ENCODE data around the gene AP3B1. TPM values are rescaled to one million over a fixed set of nuclear protein-coding genes. Genes with fewer than 3 reads are reported as not detected.
A peak's percentile ranks its signal among the peaks of the same experiment; 100 is the strongest.

The AP3B1 gene
- total RNA-seq, 2 donors from 2014 or later: 53.4 to 74.0 TPM

GRCh38 chr5:78129597-78129996 is 164.9 kb downstream of the AP3B1 start:
- Histone ChIP-seq H3K9ac (ENCODE audit: extremely low read depth, low read length, poor library complexity, severe bottlenecking) (no peak overlapping the region), H3K4me1 (ENCODE audit: control insufficient read depth, insufficient read depth, low read length) (no peaks in the 10 kb centered on the region), H3K27me3 (ENCODE audit: control insufficient read depth, insufficient read depth, low read length, poor library complexity, severe bottlenecking) (no peaks in the 10 kb centered on the region), H3K27ac (ENCODE audit: low read depth, low read length) (no peak overlapping the region), H3K9me3 (ENCODE audit: control insufficient read depth, low read length) (peaks cover 4% of the 10 kb centered on the region), H3K36me3 (ENCODE audit: control insufficient read depth, insufficient read depth, low read length) (peaks cover 14% of the 10 kb centered on the region), H3K4me3 (ENCODE audit: low read length) (no peak overlapping the region)
- Mint-ChIP-seq H3K27me3 (ENCODE audit: insufficient read depth) (no peaks in the 10 kb centered on the region), H3K27ac (no peak overlapping the region), H3K4me3 (no peak overlapping the region), H3K36me3 (ENCODE audit: low read depth) (peaks cover 17% of the 10 kb centered on the region), H3K9me3 (no peaks in the 10 kb centered on the region), H3K4me1 (no peaks in the 10 kb centered on the region)
- TF ChIP-seq CTCF (conservative IDR thresholded peaks at IDR 0.05): no peak
- DNase-seq: no peak
- WGBS, 2 experiments (ENCODE audit: insufficient coverage in 1 of 2, insufficient read length in 1 of 2): 100% methylated on average over 2 to 3 of the region's 3 CpGs

- Histone ChIP-seq H3K27me3 (ENCODE audit: control insufficient read depth, insufficient read depth, low read length, poor library complexity, severe bottlenecking) (no peaks in the 10 kb centered on the region), H3K27ac (ENCODE audit: low read depth, low read length) (no peak overlapping the region), H3K36me3 (ENCODE audit: control insufficient read depth, insufficient read depth, low read length) (peaks cover 19% of the 10 kb centered on the region), H3K9me3 (ENCODE audit: control insufficient read depth, low read length) (peaks cover 8% of the 10 kb centered on the region), H3K4me1 (ENCODE audit: control insufficient read depth, insufficient read depth, low read length) (no peaks in the 10 kb centered on the region), H3K9ac (ENCODE audit: extremely low read depth, low read length, poor library complexity, severe bottlenecking) (no peak overlapping the region), H3K4me3 (ENCODE audit: low read length) (no peak overlapping the region)
- H3K9me3 Mint-ChIP-seq: peaks cover 7% of the 10 kb centered on the region
- no peak overlapping the region for H3K4me3 Mint-ChIP-seq
- H3K36me3 Mint-ChIP-seq (ENCODE audit: low read depth): peaks cover 27% of the 10 kb centered on the region
- TF ChIP-seq CTCF (conservative IDR thresholded peaks at IDR 0.05): peak; percentile 79
- WGBS, 2 experiments (ENCODE audit: insufficient coverage in 1 of 2, insufficient read length in 1 of 2): 71% methylated on average over 3 of the region's 3 CpGs; no CpG with 5 or more reads in 1 of the 2 experiments
- no peaks in the 10 kb centered on the region for H3K27me3 Mint-ChIP-seq (ENCODE audit: insufficient read depth)
- H3K27ac Mint-ChIP-seq: no peak overlapping the region
- peak; percentile 71 for DNase-seq
- no peaks in the 10 kb centered on the region for H3K4me1 Mint-ChIP-seq
Measured at GRCh38 chr5:78127875-78128274, 166.6 kb downstream of the AP3B1 start.

- DNase-seq: no peak
- no peak overlapping the region for H3K4me3 ChIP-seq (ENCODE audit: low read length)
- no peak overlapping the region for H3K27ac ChIP-seq (ENCODE audit: low read depth, low read length)
- peaks cover 34% of the 10 kb centered on the region for H3K36me3 Mint-ChIP-seq (ENCODE audit: low read depth)
- 85% methylated on average over 1 of the region's 1 CpG; no CpG with 5 or more reads in 1 of the 2 experiments for WGBS, 2 experiments (ENCODE audit: insufficient coverage in 1 of 2, insufficient read length in 1 of 2)
- no peaks in the 10 kb centered on the region for H3K4me1 ChIP-seq (ENCODE audit: control insufficient read depth, insufficient read depth, low read length)
- H3K27me3 ChIP-seq (ENCODE audit: control insufficient read depth, insufficient read depth, low read length, poor library complexity, severe bottlenecking): no peaks in the 10 kb centered on the region
- no peaks in the 10 kb centered on the region for H3K27me3 Mint-ChIP-seq (ENCODE audit: insufficient read depth)
- no peak overlapping the region for H3K4me3 Mint-ChIP-seq
- TF ChIP-seq CTCF (conservative IDR thresholded peaks at IDR 0.05): no peak
- H3K9me3 ChIP-seq (ENCODE audit: control insufficient read depth, low read length): peaks cover 8% of the 10 kb centered on the region
- no peak overlapping the region for H3K27ac Mint-ChIP-seq
- H3K4me1 Mint-ChIP-seq: no peaks in the 10 kb centered on the region
- no peak overlapping the region for H3K9ac ChIP-seq (ENCODE audit: extremely low read depth, low read length, poor library complexity, severe bottlenecking)
- H3K9me3 Mint-ChIP-seq: peaks cover 9% of the 10 kb centered on the region
- H3K36me3 ChIP-seq (ENCODE audit: control insufficient read depth, insufficient read depth, low read length): peaks cover 19% of the 10 kb centered on the region
Measured at GRCh38 chr5:78126536-78126935, 168.0 kb downstream of the AP3B1 start.
